A549 (cell line): ENCODE measurements around the gene KCNJ10. TPM values are rescaled to one million over a fixed set of nuclear protein-coding genes. Genes with fewer than 3 reads are reported as not detected.
A peak's percentile ranks its signal among the peaks of the same experiment; 100 is the strongest.

Source experiments
- ATAC-seq, 2 experiments: fragments of 200-7000 bp in 1 of 2; fragments of >200 bp in 1 of 2; cut with Nextera tagmentation in 1 of 2; cut with Tn5 transposase in 1 of 2; 3 replicates each; pipeline versions ENCODE4 v1.8.0 to v1.9.1; 2018 to 2020; ENCODE audit warnings: mild to moderate bottlenecking in 1 of 2, moderate library complexity in 1 of 2
- CTCF ChIA-PET: fragments of 300-600 bp; sonication (Branson Sonifier 250); formaldehyde crosslinking; extraction: SDS; loops from one replicate; lab custom pipeline; 2021; ENCODE audit warnings: antibody characterized with exemption, inconsistent platforms; lab: Yijun Ruan, JAX
- POLR2A ChIA-PET: fragments of 350-600 bp; formaldehyde crosslinking; extraction: SDS; loops from one replicate; lab custom pipeline; 2021; ENCODE audit warnings: antibody characterized with exemption, inconsistent platforms; lab: Yijun Ruan, JAX
- DNase-seq, 2 experiments: peaks; one replicate each; pipeline versions ENCODE4 v3.0.0 to v3.0.0-alpha.2; 2011 to 2016; ENCODE audit warnings: low read depth in 1 of 2, low spot score in 1 of 2
- FAIRE-seq: peaks from 2 replicates; lab custom pipeline; 2011; peaks lifted over from hg19 to GRCh38; lab: Jason Lieb, UNC
- H3K27ac ChIP-seq, 2 experiments: fragments of >200 bp; sonication (Bioruptor Twin); formaldehyde crosslinking; 3 replicates each; pipeline ENCODE4 v1.5.1; 2016 to 2017
- H3K4me1 ChIP-seq: fragments of >200 bp; sonication (Bioruptor Twin); formaldehyde crosslinking; 3 replicates; pipeline ENCODE4 v1.6.1; 2016
- H3K4me2 ChIP-seq: fragments of >200 bp; sonication (Bioruptor Twin); formaldehyde crosslinking; 3 replicates; pipeline ENCODE4 v1.6.1; 2016
- H3K4me3 ChIP-seq: fragments of >200 bp; sonication (Bioruptor Twin); formaldehyde crosslinking; 3 replicates; pipeline ENCODE4 v1.5.1; 2016
- H3K9me3 ChIP-seq: fragments of >200 bp; sonication (Bioruptor Twin); formaldehyde crosslinking; 3 replicates; pipeline ENCODE4 v1.6.1; 2016
- CHD2 ChIP-seq: fragments of 150-350 bp; IDR thresholded peaks from 2 replicates; pipeline ENCODE4 v1.6.1; 2014; ENCODE audit warnings: low read length; ENCODE audit not compliant: partially characterized antibody
- EP300 ChIP-seq, 2 experiments: fragments of >200 bp; sonication (Bioruptor Twin); formaldehyde crosslinking; IDR thresholded peaks; 2 replicates in 1 of 2; 3 replicates in 1 of 2; pipeline ENCODE4 v1.6.1; 2016 to 2017
- FOSB ChIP-seq: fragments of 250-450 bp; sonication (Bioruptor Pico); IDR thresholded peaks from 2 replicates; pipeline ENCODE4 v1.5.0; 2020; ENCODE audit warnings: mild to moderate bottlenecking, moderate library complexity
- FOSL2 ChIP-seq, 2 experiments: fragments of 450-650 bp in 1 of 2; fragments of >200 bp in 1 of 2; sonication (Bioruptor Twin) in 1 of 2; formaldehyde crosslinking; IDR thresholded peaks; 2 replicates each; pipeline versions ENCODE4 v1.5.0 to v1.6.1; 2016 to 2020; ENCODE audit warnings: mild to moderate bottlenecking in 1 of 2, moderate library complexity in 1 of 2
- GATA3 ChIP-seq: IDR thresholded peaks from 2 replicates; pipeline ENCODE4 v1.6.1; 2012; ENCODE audit warnings: borderline replicate concordance
- HOXB13 ChIP-seq: fragments of 250-450 bp; sonication (Bioruptor Pico); IDR thresholded peaks from 2 replicates; pipeline ENCODE4 v1.5.0; 2020; ENCODE audit warnings: low read depth, mild to moderate bottlenecking, moderate library complexity
- HOXB5 ChIP-seq: fragments of 250-450 bp; sonication (Bioruptor Pico); IDR thresholded peaks from 2 replicates; pipeline ENCODE4 v1.5.0; 2020; ENCODE audit warnings: mild to moderate bottlenecking, moderate library complexity
- MAFK ChIP-seq: fragments of 450-650 bp; IDR thresholded peaks from 2 replicates; pipeline ENCODE4 v1.6.1; 2014; ENCODE audit not compliant: partially characterized antibody
- MYC ChIP-seq: IDR thresholded peaks from 2 replicates; pipeline ENCODE4 v1.6.1; 2012; ENCODE audit warnings: mild to moderate bottlenecking, inconsistent platforms, low read length, improper control_type of control experiment, borderline replicate concordance
- POLR2A ChIP-seq: IDR thresholded peaks from 2 replicates; pipeline ENCODE4 v1.6.1; 2012; ENCODE audit warnings: mild to moderate bottlenecking, low read length
- POLR2AphosphoS2 ChIP-seq: conservative IDR thresholded peaks from 2 replicates; pipeline ENCODE4 v1.6.1; 2012; ENCODE audit warnings: low read length, improper control_type of control experiment, inconsistent platforms
- RARB ChIP-seq: fragments of 250-450 bp; sonication (Bioruptor Pico); IDR thresholded peaks from 2 replicates; pipeline ENCODE4 v1.8.0; 2021; ENCODE audit warnings: mild to moderate bottlenecking, moderate library complexity
- RCOR1 ChIP-seq: fragments of 150-350 bp; IDR thresholded peaks from 2 replicates; pipeline ENCODE4 v1.6.1; 2014; ENCODE audit warnings: antibody characterized with exemption, low read length, low read depth
- RNF2 ChIP-seq: fragments of 200-600 bp; sonication (generic); IDR thresholded peaks from 2 replicates; pipeline ENCODE4 v1.6.1; 2016; ENCODE audit warnings: low read depth, mild to moderate bottlenecking, antibody characterized with exemption, moderate library complexity, borderline replicate concordance
- SMC3 ChIP-seq: fragments of >200 bp; sonication (Bioruptor Twin); formaldehyde crosslinking; IDR thresholded peaks from 3 replicates; pipeline ENCODE4 v1.6.1; 2018; ENCODE audit warnings: inconsistent platforms
- SREBF2 ChIP-seq: fragments of 450-650 bp; IDR thresholded peaks from 2 replicates; pipeline ENCODE4 v1.6.1; 2014; ENCODE audit warnings: mild to moderate bottlenecking, moderate library complexity
- TP53 ChIP-seq: fragments of 250-450 bp; sonication (Bioruptor Pico); IDR thresholded peaks from 2 replicates; pipeline ENCODE4 v1.5.0; 2021; ENCODE audit warnings: mild to moderate bottlenecking, moderate library complexity
- ZNF302 ChIP-seq: fragments of 250-450 bp; sonication (Bioruptor Pico); IDR thresholded peaks from 2 replicates; pipeline ENCODE4 v1.9.0; 2021; ENCODE audit warnings: inconsistent platforms, mild to moderate bottlenecking, moderate library complexity
- ZSCAN20 ChIP-seq: fragments of 250-450 bp; sonication (Bioruptor Pico); IDR thresholded peaks from 2 replicates; pipeline ENCODE4 v1.8.0; 2022; ENCODE audit warnings: mild to moderate bottlenecking, moderate library complexity
- whole genome bisulfite sequencing: methylation state at CpG from one replicate; pipeline ENCODE4 v1.1.6; 2017; ENCODE audit errors: missing lambda C conversion rate; 5-methylcytosine and 5-hydroxymethylcytosine counted together
- polyA plus RNA-seq, 4 experiments: library from polyadenylated mRNA; depleted of rRNA in 3 of 4; stranded (reverse); fragments of >200 nt; fragmentation: RNase III in 1 of 4; extraction: RNeasy Plus Mini Kit Qiagen cat#74134 plus additional on column Dnase treatment in 1 of 4; gene quantifications; 2 replicates in 3 of 4; 3 replicates in 1 of 4; pipeline ENCODE4 v1.2.3, GENCODE V29; 2011 to 2017
- TF ChIP-seq, protein P1 (sequence below): fragments of 250-450 bp; sonication (Bioruptor Pico); IDR thresholded peaks from 2 replicates; pipeline ENCODE4 v1.5.0; 2020; ENCODE audit warnings: low read depth, mild to moderate bottlenecking, moderate library complexity
- TF ChIP-seq, protein P2 (sequence below): fragments of >200 bp; sonication (Bioruptor Twin); formaldehyde crosslinking; IDR thresholded peaks from 3 replicates; pipeline ENCODE4 v1.6.1; 2016
- TF ChIP-seq, protein P3 (sequence below): fragments of >200 bp; sonication (Bioruptor Twin); formaldehyde crosslinking; IDR thresholded peaks from 3 replicates; pipeline ENCODE4 v1.5.1; 2016
- TF ChIP-seq, protein P4 (sequence below): IDR thresholded peaks from 2 replicates; pipeline ENCODE4 v1.6.1; 2012; ENCODE audit warnings: low read depth, borderline replicate concordance

The KCNJ10 gene
- polyA plus RNA-seq, 2 of the 4 experiments (the other 2 are of a cell fraction) = 0.05 TPM; not detected in 1

DNA sequence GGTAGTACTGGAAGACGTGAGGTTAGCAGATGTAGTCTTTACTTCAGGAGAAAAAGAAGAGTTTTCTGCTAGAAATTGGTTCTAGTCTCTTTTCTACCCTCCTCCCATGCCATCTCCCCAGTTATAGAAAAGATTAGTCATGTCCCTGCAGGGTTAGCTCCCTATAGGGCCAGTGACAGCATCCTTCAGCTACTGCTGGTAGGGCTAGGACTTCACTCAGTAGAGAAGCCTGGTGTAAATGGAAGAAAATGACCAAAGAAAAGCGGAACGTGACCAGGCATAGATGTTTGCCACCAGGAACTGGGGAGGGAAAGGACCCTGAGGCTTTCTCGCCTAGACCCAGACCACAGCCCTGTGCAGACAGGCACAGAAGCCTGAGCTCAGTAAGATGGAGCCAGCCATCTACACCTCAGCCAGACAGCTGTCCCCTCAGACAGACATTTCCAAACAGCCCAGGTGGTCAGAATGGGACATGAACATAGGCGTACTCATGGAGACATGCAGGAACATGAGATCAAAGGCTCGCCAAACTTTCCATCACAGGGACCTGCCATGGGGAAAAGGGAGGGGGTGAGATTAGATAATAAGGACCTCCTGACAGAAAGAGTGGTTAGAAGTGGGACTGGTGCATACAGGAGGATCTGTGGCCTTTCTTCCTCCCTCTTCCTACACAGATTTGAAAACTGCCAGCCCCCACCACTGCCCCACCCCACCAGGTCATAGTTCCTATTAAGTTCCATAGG, 92.4 kb downstream of the KCNJ10 start:
- Histone ChIP-seq H3K4me2 (no peak overlapping the region), H3K4me1 (no peaks in the 10 kb centered on the region), H3K9me3 (no peaks in the 10 kb centered on the region), H3K27ac (no peak overlapping the region), H3K4me3 (no peak overlapping the region)
- DNase-seq (no peak), FAIRE-seq (no peak), ATAC-seq (peak in 1 of 2 experiments; percentile 18; a peak in 1 of 6 replicates)
- WGBS = 22% methylated on average over 6 of the region's 6 CpGs
- CTCF ChIA-PET = interaction anchor here (1.5 to 2.9 kb wide), 2 partner anchors 30 to 102 kb away, joined by 3 to 14 read pairs; no protein-coding TSS in a partner anchor
- POLR2A ChIA-PET = no interaction called here
- TF ChIP-seq GATA3 = no peak
- no peak for TF ChIP-seq ZNF302 (CRISPR knock-in tag)
- no peak for TF ChIP-seq RCOR1
- no peak for TF ChIP-seq POLR2A

DNA sequence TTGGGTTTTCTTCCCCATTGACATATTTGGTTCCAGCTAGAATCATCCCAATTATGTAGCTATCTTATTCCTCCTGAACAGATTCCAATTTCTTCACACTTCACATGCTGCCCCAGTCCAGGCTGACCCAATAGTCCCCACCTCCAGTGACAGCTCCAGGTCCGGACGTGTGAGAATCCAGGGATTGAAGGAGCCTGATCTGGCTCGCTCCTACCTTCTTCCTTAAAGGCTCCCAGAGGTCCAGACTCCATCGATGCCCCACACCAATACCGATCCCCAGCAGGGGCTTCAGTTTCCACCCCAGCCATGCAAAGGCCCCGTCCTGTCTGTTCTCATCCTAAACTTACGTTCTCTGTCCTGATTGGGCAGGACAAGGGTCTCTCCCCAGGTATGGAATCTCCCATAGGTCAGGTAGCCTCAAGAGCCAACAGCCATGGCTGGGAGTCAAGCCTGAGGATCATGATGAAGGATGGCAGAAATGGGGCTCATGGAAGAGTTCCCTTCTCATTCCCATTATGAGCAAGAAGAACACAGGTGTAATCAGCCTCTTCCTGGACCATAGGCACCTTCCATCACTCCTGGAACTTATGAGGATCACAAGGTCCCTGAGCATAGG, 95.5 kb downstream of the KCNJ10 start:
- DNase-seq = no peak
- no peak for FAIRE-seq
- Histone ChIP-seq H3K4me2 (no peak overlapping the region), H3K9me3 (no peaks in the 10 kb centered on the region), H3K4me1 (peaks cover 14% of the 10 kb centered on the region), H3K27ac (no peak overlapping the region), H3K4me3 (no peak overlapping the region)
- ChIA-PET POLR2A (no interaction called here), CTCF (interaction anchor here (3.6 kb wide), 1 partner anchor 33 kb away, joined by 34 read pairs; no protein-coding TSS in a partner anchor)
- ATAC-seq = no peak
- WGBS = 33% methylated on average over 7 of the region's 7 CpGs
- no peak for TF ChIP-seq ZSCAN20 (CRISPR knock-in tag)
- TF ChIP-seq CHD2 = no peak
- TF ChIP-seq HOXB13 (CRISPR knock-in tag) = no peak
- TF ChIP-seq SREBF2 = no peak
- no peak for TF ChIP-seq FOSB (CRISPR knock-in tag)

DNA sequence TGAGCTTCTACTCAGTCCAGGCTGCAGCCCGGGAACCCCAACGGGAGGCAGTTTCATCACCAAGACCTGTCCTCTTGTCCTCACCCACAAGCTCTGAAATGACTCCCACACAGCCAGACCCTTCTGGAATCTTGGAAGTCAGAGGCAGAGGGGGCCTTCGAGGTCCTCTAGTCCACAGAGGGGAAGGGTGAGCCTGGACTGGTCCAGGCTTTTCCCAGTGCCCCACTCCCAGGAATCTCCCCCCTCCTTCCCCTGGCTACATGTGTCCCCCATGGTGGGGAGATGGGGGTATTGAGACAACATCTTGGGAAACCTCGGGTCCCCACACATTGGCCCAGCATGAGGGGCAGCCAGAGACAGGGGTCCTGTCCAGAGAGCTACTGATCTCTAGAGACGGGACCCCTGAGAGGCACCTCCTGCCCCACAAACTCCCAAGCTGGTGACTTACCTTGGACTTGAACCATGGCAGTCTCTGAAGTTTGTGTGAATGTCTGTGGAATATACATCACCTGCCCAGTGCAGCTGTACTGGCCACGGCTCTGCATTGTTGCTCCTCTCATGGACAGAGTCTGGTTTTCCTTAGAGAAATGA, 96.5 kb downstream of the KCNJ10 start:
- H3K27ac ChIP-seq = no peak overlapping the region
- TF ChIP-seq SMC3 (no peak), MAFK (no peak), GATA3 (no peak), HOXB5 (CRISPR knock-in tag) (no peak), RARB (no peak), FOSL2 (IDR thresholded peaks at IDR 0.05) (no peak), FOSL2 (CRISPR knock-in tag; IDR thresholded peaks at IDR 0.05) (no peak), TP53 (CRISPR knock-in tag) (no peak), FOSB (CRISPR knock-in tag) (no peak), RNF2 (no peak), RCOR1 (no peak), ZSCAN20 (CRISPR knock-in tag) (no peak), POLR2AphosphoS2 (no peak), MYC (no peak), EP300 (IDR thresholded peaks at IDR 0.05) (no peak)
- TF ChIP-seq, protein P1, sequence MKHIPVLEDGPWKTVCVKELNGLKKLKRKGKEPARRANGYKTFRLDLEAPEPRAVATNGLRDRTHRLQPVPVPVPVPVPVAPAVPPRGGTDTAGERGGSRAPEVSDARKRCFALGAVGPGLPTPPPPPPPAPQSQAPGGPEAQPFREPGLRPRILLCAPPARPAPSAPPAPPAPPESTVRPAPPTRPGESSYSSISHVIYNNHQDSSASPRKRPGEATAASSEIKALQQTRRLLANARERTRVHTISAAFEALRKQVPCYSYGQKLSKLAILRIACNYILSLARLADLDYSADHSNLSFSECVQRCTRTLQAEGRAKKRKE (CRISPR knock-in tag) = no peak
- TF ChIP-seq, protein P2, sequence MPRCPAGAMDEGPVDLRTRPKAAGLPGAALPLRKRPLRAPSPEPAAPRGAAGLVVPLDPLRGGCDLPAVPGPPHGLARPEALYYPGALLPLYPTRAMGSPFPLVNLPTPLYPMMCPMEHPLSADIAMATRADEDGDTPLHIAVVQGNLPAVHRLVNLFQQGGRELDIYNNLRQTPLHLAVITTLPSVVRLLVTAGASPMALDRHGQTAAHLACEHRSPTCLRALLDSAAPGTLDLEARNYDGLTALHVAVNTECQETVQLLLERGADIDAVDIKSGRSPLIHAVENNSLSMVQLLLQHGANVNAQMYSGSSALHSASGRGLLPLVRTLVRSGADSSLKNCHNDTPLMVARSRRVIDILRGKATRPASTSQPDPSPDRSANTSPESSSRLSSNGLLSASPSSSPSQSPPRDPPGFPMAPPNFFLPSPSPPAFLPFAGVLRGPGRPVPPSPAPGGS = no peak
- TF ChIP-seq, protein P3, sequence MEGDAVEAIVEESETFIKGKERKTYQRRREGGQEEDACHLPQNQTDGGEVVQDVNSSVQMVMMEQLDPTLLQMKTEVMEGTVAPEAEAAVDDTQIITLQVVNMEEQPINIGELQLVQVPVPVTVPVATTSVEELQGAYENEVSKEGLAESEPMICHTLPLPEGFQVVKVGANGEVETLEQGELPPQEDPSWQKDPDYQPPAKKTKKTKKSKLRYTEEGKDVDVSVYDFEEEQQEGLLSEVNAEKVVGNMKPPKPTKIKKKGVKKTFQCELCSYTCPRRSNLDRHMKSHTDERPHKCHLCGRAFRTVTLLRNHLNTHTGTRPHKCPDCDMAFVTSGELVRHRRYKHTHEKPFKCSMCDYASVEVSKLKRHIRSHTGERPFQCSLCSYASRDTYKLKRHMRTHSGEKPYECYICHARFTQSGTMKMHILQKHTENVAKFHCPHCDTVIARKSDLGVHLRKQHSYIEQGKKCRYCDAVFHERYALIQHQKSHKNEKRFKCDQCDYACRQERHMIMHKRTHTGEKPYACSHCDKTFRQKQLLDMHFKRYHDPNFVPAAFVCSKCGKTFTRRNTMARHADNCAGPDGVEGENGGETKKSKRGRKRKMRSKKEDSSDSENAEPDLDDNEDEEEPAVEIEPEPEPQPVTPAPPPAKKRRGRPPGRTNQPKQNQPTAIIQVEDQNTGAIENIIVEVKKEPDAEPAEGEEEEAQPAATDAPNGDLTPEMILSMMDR = no peak
- TF ChIP-seq, protein P4, sequence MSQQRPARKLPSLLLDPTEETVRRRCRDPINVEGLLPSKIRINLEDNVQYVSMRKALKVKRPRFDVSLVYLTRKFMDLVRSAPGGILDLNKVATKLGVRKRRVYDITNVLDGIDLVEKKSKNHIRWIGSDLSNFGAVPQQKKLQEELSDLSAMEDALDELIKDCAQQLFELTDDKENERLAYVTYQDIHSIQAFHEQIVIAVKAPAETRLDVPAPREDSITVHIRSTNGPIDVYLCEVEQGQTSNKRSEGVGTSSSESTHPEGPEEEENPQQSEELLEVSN = no peak
- TF ChIP-seq, all 56 proteins: peak for 0
- Histone ChIP-seq H3K4me1 (peaks cover 14% of the 10 kb centered on the region), H3K4me2 (no peak overlapping the region), H3K4me3 (no peak overlapping the region), H3K9me3 (no peaks in the 10 kb centered on the region)
- no peak for DNase-seq
- ChIA-PET CTCF (interaction anchor here (1.2 to 3.6 kb wide), 2 partner anchors 10 to 34 kb away, joined by 4 to 34 read pairs; no protein-coding TSS in a partner anchor), POLR2A (no interaction called here)
- ATAC-seq = no peak
- FAIRE-seq = no peak
- WGBS = 21% methylated on average over 6 of the region's 6 CpGs
